ENCODE results near the gene ENPP4. TPM values are rescaled to one million over a fixed set of nuclear protein-coding genes. Genes with fewer than 3 reads are reported as not detected.
"Not testable (repeated sequence)": the region's sequence is repeated elsewhere in the genome, so short reads cannot be mapped to it uniquely, and the experiment has no call there.

The ENPP4 gene
- 1.4 TPM for polyA plus RNA-seq (2013, experiment 1 of 2)
- 1.5 TPM for polyA plus RNA-seq (2013, experiment 2 of 2)

GRCh38 chr6:46129629-46130511 lies at the start of gene ENPP4:
TSS of gene ENPP4 (plus strand) at chr6:46129989. CDS start at chr6:46139584, 9,595 bp downstream.
- WGBS (ENCODE audit: extremely low coverage, insufficient coverage, low lambda C conversion rate) = no CpG with 5 or more reads among the region's 61 CpGs
- H3K4me2 ChIP-seq (ENCODE audit: low read length) = peak within 1 kb of the TSS; percentile 93
- no peak within 1 kb of the TSS for H4K8ac ChIP-seq (ENCODE audit: low read depth, low read length)
- H2AK5ac ChIP-seq (ENCODE audit: low read length) = no peak within 1 kb of the TSS
- no peak within 1 kb of the TSS for H3K27ac ChIP-seq (ENCODE audit: low read depth, low read length)
- H3K79me2 ChIP-seq (ENCODE audit: control insufficient read depth, insufficient read depth, low read length) = no peaks in the 10 kb centered on the region
- H2BK15ac ChIP-seq (replicated peaks; ENCODE audit: low read depth) = no peak within 1 kb of the TSS
- peak within 1 kb of the TSS; percentile 49 for H3K4me3 ChIP-seq (ENCODE audit: low read length)
- no peak within 1 kb of the TSS for H2BK120ac ChIP-seq (ENCODE audit: low read depth, low read length)
- peak; percentile 95 for DNase-seq
- no peaks in the 10 kb centered on the region for H3K36me3 ChIP-seq (ENCODE audit: control insufficient read depth, insufficient read depth, low read length)
- H3K4ac ChIP-seq (ENCODE audit: low read depth, low read length) = no peak within 1 kb of the TSS
- no peak within 1 kb of the TSS for H4K5ac ChIP-seq (ENCODE audit: low read length)
- peaks cover 2% of the 10 kb centered on the region for H3K4me1 ChIP-seq (ENCODE audit: control insufficient read depth, low read depth, low read length)
- no peak within 1 kb of the TSS for H3K23ac ChIP-seq (ENCODE audit: low read length)
- peak within 1 kb of the TSS; percentile 28 for H3K18ac ChIP-seq (ENCODE audit: low read length)
- peak within 1 kb of the TSS; percentile 67 for H3K56ac ChIP-seq (ENCODE audit: low read length)
- no peaks in the 10 kb centered on the region for H3K27me3 ChIP-seq (ENCODE audit: insufficient read depth, low read length, poor library complexity)
- no peaks in the 10 kb centered on the region for H3K79me1 ChIP-seq (ENCODE audit: low read length)
- no peak within 1 kb of the TSS for H2BK5ac ChIP-seq (ENCODE audit: low read length)
- H3K9ac ChIP-seq (ENCODE audit: low read length) = peak within 1 kb of the TSS; percentile 54

- Histone ChIP-seq H2BK5ac (ENCODE audit: low read length) (no peak overlapping the region), H4K8ac (ENCODE audit: low read depth, low read length) (no peak overlapping the region), H3K4me1 (ENCODE audit: control insufficient read depth, low read depth, low read length) (no peaks in the 10 kb centered on the region), H3K4me2 (ENCODE audit: low read length) (no peak overlapping the region), H3K27ac (ENCODE audit: low read depth, low read length) (no peak overlapping the region), H3K23ac (ENCODE audit: low read length) (no peak overlapping the region), H3K4ac (ENCODE audit: low read depth, low read length) (no peak overlapping the region), H3K4me3 (ENCODE audit: low read length) (no peak overlapping the region), H3K27me3 (ENCODE audit: insufficient read depth, low read length, poor library complexity) (no peaks in the 10 kb centered on the region), H4K5ac (ENCODE audit: low read length) (no peak overlapping the region), H2BK120ac (ENCODE audit: low read depth, low read length) (no peak overlapping the region), H3K79me2 (ENCODE audit: control insufficient read depth, insufficient read depth, low read length) (no peaks in the 10 kb centered on the region), H2BK15ac (replicated peaks; ENCODE audit: low read depth) (no peak overlapping the region), H3K18ac (ENCODE audit: low read length) (no peak overlapping the region), H3K9ac (ENCODE audit: low read length) (no peak overlapping the region), H3K56ac (ENCODE audit: low read length) (no peak overlapping the region), H3K79me1 (ENCODE audit: low read length) (no peaks in the 10 kb centered on the region), H2AK5ac (ENCODE audit: low read length) (no peak overlapping the region), H3K36me3 (ENCODE audit: control insufficient read depth, insufficient read depth, low read length) (no peaks in the 10 kb centered on the region)
- no CpG with 5 or more reads among the region's 4 CpGs for WGBS (ENCODE audit: extremely low coverage, insufficient coverage, low lambda C conversion rate)
- DNase-seq = no peak
Observed at GRCh38 chr6:46080111-46080510, 49.7 kb upstream of the ENPP4 start.

DNA sequence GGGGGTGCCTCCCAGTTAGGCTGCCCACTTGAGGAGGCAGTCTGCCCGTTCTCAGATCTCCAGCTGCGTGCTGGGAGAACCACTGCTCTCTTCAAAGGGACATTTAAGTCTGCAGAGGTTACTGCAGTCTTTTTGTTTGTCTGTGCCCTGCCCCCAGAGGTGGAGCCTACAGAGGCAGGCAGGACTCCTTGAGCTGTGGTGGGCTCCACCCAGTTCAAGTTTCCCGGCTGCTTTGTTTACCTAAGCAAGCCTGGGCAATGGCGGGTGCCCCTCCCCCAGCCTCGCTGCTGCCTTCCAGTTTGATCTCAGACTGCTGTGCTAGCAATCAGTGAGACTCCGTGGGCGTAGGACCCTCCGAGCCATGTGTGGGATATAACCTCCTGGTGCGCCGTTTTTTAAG lies 44.1 kb upstream of the ENPP4 start:
- no CpG with 5 or more reads among the region's 10 CpGs for WGBS (ENCODE audit: extremely low coverage, insufficient coverage, low lambda C conversion rate)

DNA sequence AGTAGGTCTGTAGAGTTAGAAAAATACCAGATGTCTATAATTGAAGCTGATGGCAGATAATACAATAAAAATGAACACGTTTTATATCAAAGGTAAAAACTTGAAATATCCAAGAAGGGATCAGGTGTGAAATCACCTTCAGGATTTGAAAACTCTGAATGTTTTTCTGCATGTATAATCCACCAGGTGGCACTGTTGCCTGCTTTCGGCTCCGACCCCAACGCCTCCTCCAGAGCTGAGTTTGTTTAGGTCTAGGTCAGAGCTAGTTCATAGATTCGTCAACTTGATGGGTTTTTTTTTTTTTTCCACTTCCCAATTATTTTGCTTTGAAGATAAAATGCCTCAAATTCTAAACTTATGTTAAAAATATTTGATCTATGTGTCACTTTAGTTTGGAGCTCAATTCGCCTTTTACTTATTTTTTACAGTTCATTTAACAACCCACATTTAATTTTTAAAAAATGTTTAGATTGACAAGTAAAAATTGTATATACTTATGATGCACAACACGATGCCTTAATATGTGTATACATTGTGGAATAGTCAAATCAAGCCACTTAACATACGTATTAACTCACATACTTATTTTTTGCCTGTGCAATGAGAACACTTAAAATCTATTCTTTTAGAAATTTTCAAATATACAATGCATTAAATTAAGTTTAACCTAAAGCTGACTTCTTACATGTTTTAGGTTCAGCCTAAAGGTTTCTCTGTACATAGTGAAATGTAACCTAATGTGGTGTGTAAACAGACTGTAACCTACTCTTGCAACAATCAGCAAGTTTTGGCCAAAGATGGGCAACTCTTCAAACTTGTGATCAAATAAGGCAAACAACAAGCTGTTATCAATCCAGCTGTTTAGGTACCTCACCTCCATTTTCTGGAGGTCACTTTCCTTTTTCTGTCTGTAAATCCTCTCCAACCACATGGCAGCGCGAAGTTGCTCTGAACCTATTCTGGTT lies 39.4 kb upstream of the ENPP4 start:
- Histone ChIP-seq H3K4me1 (ENCODE audit: control insufficient read depth, low read depth, low read length) (no peaks in the 10 kb centered on the region), H3K27ac (ENCODE audit: low read depth, low read length) (no peak overlapping the region), H3K79me1 (ENCODE audit: low read length) (no peaks in the 10 kb centered on the region), H2BK120ac (ENCODE audit: low read depth, low read length) (no peak overlapping the region), H3K23ac (ENCODE audit: low read length) (no peak overlapping the region), H3K4me3 (ENCODE audit: low read length) (no peak overlapping the region), H3K36me3 (ENCODE audit: control insufficient read depth, insufficient read depth, low read length) (no peaks in the 10 kb centered on the region), H2BK5ac (ENCODE audit: low read length) (no peak overlapping the region), H2AK5ac (ENCODE audit: low read length) (no peak overlapping the region), H3K9ac (ENCODE audit: low read length) (no peak overlapping the region), H2BK15ac (replicated peaks; ENCODE audit: low read depth) (no peak overlapping the region), H3K4ac (ENCODE audit: low read depth, low read length) (no peak overlapping the region), H3K27me3 (ENCODE audit: insufficient read depth, low read length, poor library complexity) (no peaks in the 10 kb centered on the region), H4K5ac (ENCODE audit: low read length) (no peak overlapping the region), H4K8ac (ENCODE audit: low read depth, low read length) (no peak overlapping the region), H3K56ac (ENCODE audit: low read length) (no peak overlapping the region), H3K4me2 (ENCODE audit: low read length) (no peak overlapping the region), H3K18ac (ENCODE audit: low read length) (no peak overlapping the region), H3K79me2 (ENCODE audit: control insufficient read depth, insufficient read depth, low read length) (no peaks in the 10 kb centered on the region)
- no CpG with 5 or more reads among the region's 10 CpGs for WGBS (ENCODE audit: extremely low coverage, insufficient coverage, low lambda C conversion rate)
- DNase-seq = peak; percentile 61

More for the DNA sequence above, 44.1 kb upstream of the ENPP4 start:
- not testable (repeated sequence) for DNase-seq; H2BK5ac ChIP-seq (ENCODE audit: low read length); H2BK15ac ChIP-seq (replicated peaks; ENCODE audit: low read depth); H3K4me1 ChIP-seq (ENCODE audit: control insufficient read depth, low read depth, low read length); H3K4me2 ChIP-seq (ENCODE audit: low read length); H3K4me3 ChIP-seq (ENCODE audit: low read length); H3K36me3 ChIP-seq (ENCODE audit: control insufficient read depth, insufficient read depth, low read length); H3K18ac ChIP-seq (ENCODE audit: low read length); H3K23ac ChIP-seq (ENCODE audit: low read length); H4K5ac ChIP-seq (ENCODE audit: low read length); H3K9ac ChIP-seq (ENCODE audit: low read length); H3K4ac ChIP-seq (ENCODE audit: low read depth, low read length); H4K8ac ChIP-seq (ENCODE audit: low read depth, low read length); H3K56ac ChIP-seq (ENCODE audit: low read length); H3K79me2 ChIP-seq (ENCODE audit: control insufficient read depth, insufficient read depth, low read length); H3K27ac ChIP-seq (ENCODE audit: low read depth, low read length); H3K27me3 ChIP-seq (ENCODE audit: insufficient read depth, low read length, poor library complexity); H3K79me1 ChIP-seq (ENCODE audit: low read length); H2AK5ac ChIP-seq (ENCODE audit: low read length); H2BK120ac ChIP-seq (ENCODE audit: low read depth, low read length)

GRCh38 chr6:46091080-46091478 lies 38.7 kb upstream of the ENPP4 start:
- Histone ChIP-seq H2BK15ac (replicated peaks; ENCODE audit: low read depth) (no peak overlapping the region), H2AK5ac (ENCODE audit: low read length) (no peak overlapping the region), H3K4ac (ENCODE audit: low read depth, low read length) (no peak overlapping the region), H3K79me1 (ENCODE audit: low read length) (no peaks in the 10 kb centered on the region), H3K36me3 (ENCODE audit: control insufficient read depth, insufficient read depth, low read length) (no peaks in the 10 kb centered on the region), H2BK5ac (ENCODE audit: low read length) (no peak overlapping the region), H3K4me2 (ENCODE audit: low read length) (no peak overlapping the region), H3K18ac (ENCODE audit: low read length) (no peak overlapping the region), H2BK120ac (ENCODE audit: low read depth, low read length) (no peak overlapping the region), H3K27me3 (ENCODE audit: insufficient read depth, low read length, poor library complexity) (no peaks in the 10 kb centered on the region), H3K4me3 (ENCODE audit: low read length) (no peak overlapping the region), H4K8ac (ENCODE audit: low read depth, low read length) (no peak overlapping the region), H3K27ac (ENCODE audit: low read depth, low read length) (no peak overlapping the region), H3K56ac (ENCODE audit: low read length) (no peak overlapping the region), H3K9ac (ENCODE audit: low read length) (no peak overlapping the region), H3K4me1 (ENCODE audit: control insufficient read depth, low read depth, low read length) (no peaks in the 10 kb centered on the region), H4K5ac (ENCODE audit: low read length) (no peak overlapping the region), H3K79me2 (ENCODE audit: control insufficient read depth, insufficient read depth, low read length) (no peaks in the 10 kb centered on the region), H3K23ac (ENCODE audit: low read length) (no peak overlapping the region)
- no CpG with 5 or more reads among the region's 1 CpG for WGBS (ENCODE audit: extremely low coverage, insufficient coverage, low lambda C conversion rate)
- DNase-seq = no peak

All from mesendoderm (in vitro differentiated cells).